ENCODE measurements around the gene PPP1R9A.

PPP1R9A gene

DNA sequence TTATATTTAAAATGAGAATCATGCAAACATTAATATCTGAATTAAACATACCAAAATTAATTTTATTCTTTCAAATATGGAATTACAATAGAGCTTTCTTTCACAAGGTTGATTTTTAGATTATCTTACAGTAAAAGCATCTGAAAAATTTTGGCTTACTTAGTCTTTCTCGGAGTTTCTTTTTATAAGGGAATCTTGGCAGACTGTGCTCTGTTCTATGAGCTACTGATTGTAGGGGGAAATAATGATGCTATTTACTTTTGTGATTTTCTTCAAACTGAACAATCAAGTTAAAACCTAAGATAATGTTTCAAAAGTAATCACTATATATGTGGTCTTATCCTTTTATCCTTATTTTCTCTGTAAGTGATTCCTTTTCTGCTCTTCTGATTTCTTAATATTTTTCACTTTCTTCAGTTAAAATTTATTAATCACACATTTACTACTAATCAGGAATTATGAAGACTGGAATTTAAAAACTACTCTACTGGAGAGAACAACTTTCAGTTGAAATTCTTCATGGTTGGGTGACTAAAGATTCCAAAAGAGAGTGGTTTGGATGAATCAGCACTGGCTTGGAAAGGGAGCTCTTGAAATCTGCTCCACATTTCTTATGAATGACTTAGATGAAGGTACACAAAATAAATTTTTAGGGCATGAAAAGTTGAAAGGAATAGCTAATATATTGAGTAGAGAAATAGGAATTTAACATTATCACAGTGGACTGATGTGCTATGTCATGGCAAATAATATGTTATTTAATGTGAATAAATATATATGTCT lies 103.9 kb downstream of the PPP1R9A start:
- no peak for ATAC-seq (ENCODE audit: insufficient read depth, low read depth)
- Histone ChIP-seq H4K20me1 (ENCODE audit: insufficient read depth, low read length) (no peaks in the 10 kb centered on the region), H3K27ac (ENCODE audit: low read length) (no peak overlapping the region), H3K9me3 (ENCODE audit: insufficient read depth, low read length, severe bottlenecking) (no peaks in the 10 kb centered on the region), H3K36me3 (ENCODE audit: insufficient read depth, low read length) (no peaks in the 10 kb centered on the region), H3K27me3 (ENCODE audit: insufficient read depth, low read length, poor library complexity) (no peaks in the 10 kb centered on the region), H2AFZ (ENCODE audit: low read depth, low read length) (no peak overlapping the region), H3K4me1 (ENCODE audit: insufficient read depth, low read length) (no peaks in the 10 kb centered on the region), H3K9ac (ENCODE audit: low read depth, low read length) (no peak overlapping the region), H3K4me3 (ENCODE audit: low read depth in 1 of 2, low read length in 2 of 2) (no peak overlapping the region), H3K79me2 (ENCODE audit: insufficient read depth, low read length) (no peaks in the 10 kb centered on the region), H3K4me2 (ENCODE audit: insufficient read depth, low read length) (no peak overlapping the region)
- no peak for TF ChIP-seq EZH2 (IDR thresholded peaks at IDR 0.05; ENCODE audit: borderline replicate concordance, low read depth, low read length, severe bottlenecking)
- TF ChIP-seq CTCF (IDR thresholded peaks at IDR 0.05; ENCODE audit: borderline replicate concordance, extremely low read depth, low read length, poor library complexity, severe bottlenecking) = no peak
- no peak for DNase-seq

GRCh38 chr7:95011995-95012394 lies 104.6 kb downstream of the PPP1R9A start:
- Histone ChIP-seq H3K9ac (ENCODE audit: low read depth, low read length) (no peak overlapping the region), H3K27me3 (ENCODE audit: insufficient read depth, low read length, poor library complexity) (no peaks in the 10 kb centered on the region), H3K4me1 (ENCODE audit: insufficient read depth, low read length) (no peaks in the 10 kb centered on the region), H3K79me2 (ENCODE audit: insufficient read depth, low read length) (no peaks in the 10 kb centered on the region), H2AFZ (ENCODE audit: low read depth, low read length) (no peak overlapping the region), H3K4me3 (ENCODE audit: low read depth in 1 of 2, low read length in 2 of 2) (no peak overlapping the region), H3K36me3 (ENCODE audit: insufficient read depth, low read length) (no peaks in the 10 kb centered on the region), H3K4me2 (ENCODE audit: insufficient read depth, low read length) (no peak overlapping the region), H3K27ac (ENCODE audit: low read length) (no peak overlapping the region), H3K9me3 (ENCODE audit: insufficient read depth, low read length, severe bottlenecking) (no peaks in the 10 kb centered on the region), H4K20me1 (ENCODE audit: insufficient read depth, low read length) (no peaks in the 10 kb centered on the region)
- TF ChIP-seq EZH2 (IDR thresholded peaks at IDR 0.05; ENCODE audit: borderline replicate concordance, low read depth, low read length, severe bottlenecking) (no peak), CTCF (IDR thresholded peaks at IDR 0.05; ENCODE audit: borderline replicate concordance, extremely low read depth, low read length, poor library complexity, severe bottlenecking) (no peak)
- ATAC-seq (ENCODE audit: insufficient read depth, low read depth) (no peak), DNase-seq (no peak)

DNA sequence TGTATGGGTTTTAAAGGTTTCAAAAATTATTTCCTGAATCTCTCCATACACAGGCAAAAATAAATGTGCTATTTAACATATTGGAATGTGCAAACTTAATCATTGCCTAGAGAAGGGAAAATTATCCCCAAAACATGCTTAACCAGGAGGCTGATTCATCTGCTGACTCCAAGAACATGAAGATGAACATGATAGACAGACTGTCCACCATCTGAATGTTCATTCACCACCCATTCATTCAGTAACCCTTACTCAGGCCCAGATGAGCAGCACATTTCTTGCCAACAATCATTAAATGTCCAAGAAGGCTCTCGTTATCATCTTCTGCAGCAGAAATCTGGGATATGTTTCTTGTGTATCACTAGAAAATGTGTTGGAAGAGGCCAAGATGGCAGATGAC lies 110.6 kb downstream of the PPP1R9A start:
- Histone ChIP-seq H3K4me1 (ENCODE audit: insufficient read depth, low read length) (no peaks in the 10 kb centered on the region), H3K79me2 (ENCODE audit: insufficient read depth, low read length) (no peaks in the 10 kb centered on the region), H3K4me3 (ENCODE audit: low read depth in 1 of 2, low read length in 2 of 2) (no peak overlapping the region), H3K27ac (ENCODE audit: low read length) (no peak overlapping the region), H3K36me3 (ENCODE audit: insufficient read depth, low read length) (no peaks in the 10 kb centered on the region), H4K20me1 (ENCODE audit: insufficient read depth, low read length) (no peaks in the 10 kb centered on the region), H3K27me3 (ENCODE audit: insufficient read depth, low read length, poor library complexity) (no peaks in the 10 kb centered on the region), H3K4me2 (ENCODE audit: insufficient read depth, low read length) (no peak overlapping the region), H2AFZ (ENCODE audit: low read depth, low read length) (no peak overlapping the region), H3K9me3 (ENCODE audit: insufficient read depth, low read length, severe bottlenecking) (no peaks in the 10 kb centered on the region), H3K9ac (ENCODE audit: low read depth, low read length) (no peak overlapping the region)
- no peak for DNase-seq
- ATAC-seq (ENCODE audit: insufficient read depth, low read depth) = no peak
- TF ChIP-seq EZH2 (IDR thresholded peaks at IDR 0.05; ENCODE audit: borderline replicate concordance, low read depth, low read length, severe bottlenecking) (no peak), CTCF (IDR thresholded peaks at IDR 0.05; ENCODE audit: borderline replicate concordance, extremely low read depth, low read length, poor library complexity, severe bottlenecking) (no peak)
